LHCN-M2 (cell line): ENCODE results near the gene PTOV1. TPM values are rescaled to one million over a fixed set of nuclear protein-coding genes. Genes with fewer than 3 reads are reported as not detected.
A peak's percentile ranks its signal among the peaks of the same experiment; 100 is the strongest.
"Not testable (repeated sequence)": the region's sequence is repeated elsewhere in the genome, so short reads cannot be mapped to it uniquely, and the experiment has no call there.

Experiments used
- DNase-seq: peaks from one replicate; pipeline ENCODE4 v3.0.0-alpha.2; 2012; ENCODE audit warnings: low read depth
- total RNA-seq: library from RNA; depleted of rRNA; stranded (reverse); fragments of >200 nt; gene quantifications from 2 replicates; pipeline ENCODE4 v1.2.3, GENCODE V29; 2014

Gene PTOV1
- total RNA-seq, 1 experiment from 2014 or later: 93.5 TPM

DNA sequence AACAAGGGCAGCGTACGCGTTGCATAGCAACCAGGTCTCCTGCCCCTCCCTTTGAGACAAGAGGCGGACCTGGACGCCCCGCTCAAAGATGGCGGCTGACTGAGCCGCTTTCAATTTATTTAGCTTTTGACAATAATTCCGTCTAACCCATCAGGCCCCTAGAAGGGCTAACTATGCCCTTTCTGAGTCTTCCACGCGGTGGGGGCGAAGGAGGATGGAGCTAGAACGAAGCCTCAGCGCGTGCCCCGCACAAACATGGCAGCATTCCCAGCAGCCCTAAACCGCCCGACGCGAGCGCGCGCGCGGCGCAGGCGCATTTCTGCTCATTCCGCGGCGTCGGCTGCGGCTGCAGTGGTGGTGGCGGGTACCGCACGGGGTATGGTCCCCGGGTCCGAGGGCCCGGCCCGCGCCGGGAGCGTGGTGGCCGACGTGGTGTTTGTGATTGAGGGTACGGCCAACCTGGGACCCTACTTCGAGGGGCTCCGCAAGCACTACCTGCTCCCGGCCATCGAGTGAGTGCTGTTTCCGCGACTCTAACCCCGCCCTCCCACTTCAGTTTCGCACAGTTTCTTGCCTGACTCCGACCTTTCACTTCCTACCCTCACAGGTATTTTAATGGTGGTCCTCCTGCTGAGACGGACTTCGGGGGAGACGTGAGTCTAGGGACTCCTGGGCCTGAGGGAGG lies 32.9 kb upstream of the PTOV1 start, which contains the start of gene MED25:
MED25 (plus strand) TSS at position 326 of the 685 bp plus-strand sequence; CDS start at position 379, 53 bp downstream.
- DNase-seq: peak; percentile 80

DNA sequence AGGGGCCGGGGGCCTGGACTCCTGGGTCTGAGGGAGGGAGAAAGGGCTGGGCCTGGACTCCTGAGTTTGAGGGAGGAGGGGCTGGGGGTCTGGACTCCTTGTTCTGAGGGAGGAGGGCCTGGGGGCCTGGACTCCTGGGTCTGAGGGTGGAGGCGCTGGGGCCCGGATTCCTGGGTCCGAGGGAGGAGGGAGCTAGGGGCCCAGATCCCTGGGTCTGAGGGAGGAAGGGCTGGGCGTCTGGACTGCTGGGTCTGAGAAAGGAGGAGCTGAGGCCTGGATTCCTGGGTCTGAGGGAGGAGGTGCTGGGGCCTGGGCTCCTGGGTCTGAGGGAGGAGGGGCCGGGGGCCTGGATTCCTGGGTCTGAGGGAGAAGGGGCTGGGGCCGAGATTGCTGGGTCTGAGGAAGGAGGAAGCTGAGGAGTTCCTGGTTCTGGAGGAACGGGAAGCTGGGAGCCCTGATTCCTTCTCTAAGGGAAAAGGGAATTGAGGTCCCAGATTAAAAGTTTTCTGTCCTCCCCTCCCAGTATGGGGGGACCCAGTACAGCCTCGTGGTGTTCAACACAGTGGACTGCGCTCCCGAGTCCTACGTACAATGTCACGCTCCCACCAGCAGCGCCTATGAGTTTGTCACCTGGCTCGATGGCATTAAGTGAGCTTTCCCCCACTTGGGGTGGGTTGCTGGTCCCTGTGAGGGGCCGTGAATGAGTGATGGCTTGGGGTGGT lies 32.1 kb upstream of the PTOV1 start:
- no peak for DNase-seq

DNA sequence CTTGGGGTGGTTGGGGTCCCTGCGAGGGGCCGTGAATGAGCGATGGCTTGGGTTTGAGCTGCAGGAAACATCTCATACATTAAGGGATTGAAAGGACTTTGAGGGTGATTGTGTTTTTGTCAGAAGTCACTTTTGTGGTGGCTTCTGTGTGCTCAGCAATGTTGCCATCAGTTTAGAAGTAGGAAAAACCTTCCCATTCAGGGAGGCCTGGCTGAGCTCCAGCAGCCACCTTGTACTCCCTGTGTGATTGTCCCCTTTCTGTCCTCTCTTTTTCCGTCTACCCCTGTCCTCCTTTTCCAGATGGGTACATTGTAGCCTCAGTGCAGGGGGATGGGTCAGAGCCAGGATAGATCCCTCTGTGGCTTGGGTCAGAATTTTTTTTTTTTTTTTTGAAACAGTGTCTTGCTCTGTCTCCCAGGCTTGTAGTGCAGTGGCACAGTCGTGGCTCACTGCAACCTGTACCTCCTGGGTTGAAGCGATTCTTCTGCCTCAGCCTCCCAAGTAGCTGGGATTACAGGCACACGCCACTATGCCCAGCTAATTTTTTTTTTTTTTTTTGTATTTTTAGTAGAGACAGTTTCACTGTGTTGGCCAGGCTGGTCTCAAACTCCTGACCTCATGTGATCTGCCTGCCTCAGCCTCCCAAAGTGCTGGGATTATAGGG lies 31.4 kb upstream of the PTOV1 start:
- DNase-seq: not testable (repeated sequence)

DNA sequence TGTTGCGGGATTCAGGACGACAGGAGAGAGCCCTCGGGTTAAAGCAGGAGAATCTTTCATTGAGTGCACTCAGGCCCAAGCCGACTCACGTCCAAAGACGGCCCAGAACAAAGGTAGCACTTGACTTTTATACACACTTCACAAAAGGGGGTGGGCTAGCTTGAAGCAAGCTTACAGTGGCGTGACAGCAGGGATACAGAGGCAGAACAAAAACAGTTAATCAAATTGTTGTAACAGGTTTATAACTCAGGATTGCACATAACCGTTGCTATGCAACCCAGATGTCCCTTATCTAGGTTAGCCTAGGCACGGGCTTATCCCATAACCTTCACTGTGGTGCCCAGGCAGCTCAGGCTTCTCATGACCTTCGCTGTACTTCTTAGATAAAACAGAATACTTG lies 30.8 kb upstream of the PTOV1 start:
- DNase-seq: no peak

DNA sequence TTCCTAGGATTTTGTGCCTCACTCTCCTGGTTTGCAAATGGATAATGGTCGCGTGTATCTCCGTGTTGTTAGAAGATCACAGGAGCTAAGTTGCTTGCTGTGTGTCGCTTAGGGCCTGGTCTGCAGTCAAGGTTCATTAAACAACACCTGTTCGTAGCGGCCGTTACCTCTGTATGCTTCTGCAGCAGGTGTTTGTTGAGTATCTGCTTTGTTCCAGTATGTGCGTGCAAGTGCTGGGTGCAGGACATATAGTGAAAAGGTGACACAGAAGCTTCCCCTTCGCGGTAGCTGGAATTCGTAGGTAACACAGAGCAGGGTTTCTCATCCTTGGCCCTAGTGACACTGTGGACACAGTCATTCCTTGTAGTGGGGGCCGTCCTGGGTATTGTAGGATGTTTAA lies 27.5 kb upstream of the PTOV1 start:
- DNase-seq: no peak

DNA sequence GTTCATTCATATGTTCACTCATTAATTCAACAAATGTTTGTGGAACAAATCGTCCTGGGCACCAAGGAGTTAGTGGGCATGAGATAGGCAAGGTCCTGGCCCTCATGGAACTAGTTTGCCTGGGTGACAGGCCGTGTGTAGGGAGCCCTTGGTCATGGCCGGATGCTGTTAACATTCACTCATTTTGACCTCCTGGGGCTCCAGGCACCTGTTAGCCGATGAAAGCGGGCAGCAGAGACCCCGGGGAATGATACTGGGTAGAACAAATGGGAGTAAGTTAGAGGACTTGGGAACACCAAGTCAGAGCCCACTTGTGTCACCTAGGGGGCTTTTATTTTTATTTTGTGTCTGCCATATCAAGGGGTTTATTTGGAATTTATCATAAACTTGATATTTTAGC lies 26.3 kb upstream of the PTOV1 start:
- DNase-seq: no peak

DNA sequence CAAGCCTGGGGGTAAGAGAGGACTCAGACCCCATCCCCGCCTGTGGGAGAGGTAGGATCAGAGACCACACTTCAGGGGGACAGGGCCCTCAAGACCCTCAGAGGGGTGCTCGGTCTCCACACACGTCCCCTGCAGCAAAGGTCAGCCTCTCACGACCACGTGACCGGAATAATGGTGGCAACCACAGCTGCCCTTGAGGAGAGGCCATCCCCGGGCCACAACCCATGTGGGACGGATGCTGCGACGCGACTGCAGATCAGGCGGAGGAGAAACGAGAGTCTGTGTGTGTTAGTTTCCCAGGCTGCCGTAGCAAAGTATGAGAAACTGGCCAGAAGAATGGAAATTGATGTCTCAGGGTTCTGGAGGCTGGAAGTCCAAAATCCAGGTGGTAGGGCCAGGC lies 23.9 kb upstream of the PTOV1 start:
- DNase-seq: no peak

DNA sequence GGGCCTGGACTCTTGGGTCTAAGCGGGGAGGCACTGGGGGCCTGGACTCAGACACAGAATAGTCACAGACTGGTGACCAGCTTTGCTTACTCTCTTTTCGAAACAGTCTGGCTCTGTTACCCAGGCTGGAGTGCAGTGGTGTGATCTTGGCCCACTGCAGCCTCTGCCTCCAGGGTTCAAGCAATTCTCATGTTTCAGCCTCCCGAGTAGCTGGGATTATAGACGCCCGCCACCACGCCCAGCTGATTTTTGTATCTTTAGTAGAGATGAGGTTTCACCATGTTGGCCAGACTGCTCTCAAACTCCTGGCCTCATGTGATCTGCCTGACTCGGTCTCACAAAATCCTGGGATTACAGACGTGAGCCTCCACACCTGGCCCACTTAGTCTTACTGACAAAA lies 21.8 kb upstream of the PTOV1 start:
- no peak for DNase-seq

DNA sequence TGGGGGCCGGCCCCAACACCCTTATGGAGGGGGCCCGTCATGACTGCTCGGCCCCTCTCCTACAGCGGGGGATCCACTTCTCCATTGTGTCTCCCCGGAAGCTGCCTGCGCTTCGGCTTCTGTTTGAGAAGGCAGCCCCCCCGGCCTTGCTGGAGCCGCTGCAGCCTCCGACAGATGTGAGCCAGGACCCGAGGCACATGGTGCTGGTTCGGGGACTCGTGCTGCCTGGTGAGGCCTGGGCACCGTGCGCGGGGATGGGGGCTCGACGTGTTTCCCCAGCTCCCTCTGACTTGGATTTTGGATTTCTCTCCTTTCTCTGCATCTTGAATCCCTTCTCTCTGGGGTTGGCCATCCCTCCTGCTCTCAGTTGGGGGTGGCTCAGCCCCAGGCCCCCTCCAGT lies 21.2 kb upstream of the PTOV1 start:
- DNase-seq: no peak

DNA sequence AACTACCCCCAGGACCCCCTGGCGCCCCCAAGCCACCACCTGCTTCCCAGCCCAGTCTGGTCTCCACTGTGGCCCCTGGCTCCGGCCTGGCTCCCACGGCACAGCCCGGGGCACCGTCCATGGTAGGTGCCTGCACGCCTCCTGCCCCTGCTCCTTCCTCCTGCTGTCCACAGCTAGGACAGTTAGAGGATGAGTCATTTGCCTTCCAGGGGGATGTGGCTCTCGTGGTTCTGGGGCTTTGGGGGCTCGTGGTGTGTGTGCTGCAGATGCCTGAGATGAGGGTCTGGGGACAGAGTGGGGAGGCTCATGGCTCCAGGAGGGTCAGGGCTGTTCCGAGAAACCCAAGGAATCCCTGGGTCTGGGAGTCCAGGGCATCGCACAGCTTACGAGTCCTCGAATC lies 20.2 kb upstream of the PTOV1 start:
- no peak for DNase-seq

DNA sequence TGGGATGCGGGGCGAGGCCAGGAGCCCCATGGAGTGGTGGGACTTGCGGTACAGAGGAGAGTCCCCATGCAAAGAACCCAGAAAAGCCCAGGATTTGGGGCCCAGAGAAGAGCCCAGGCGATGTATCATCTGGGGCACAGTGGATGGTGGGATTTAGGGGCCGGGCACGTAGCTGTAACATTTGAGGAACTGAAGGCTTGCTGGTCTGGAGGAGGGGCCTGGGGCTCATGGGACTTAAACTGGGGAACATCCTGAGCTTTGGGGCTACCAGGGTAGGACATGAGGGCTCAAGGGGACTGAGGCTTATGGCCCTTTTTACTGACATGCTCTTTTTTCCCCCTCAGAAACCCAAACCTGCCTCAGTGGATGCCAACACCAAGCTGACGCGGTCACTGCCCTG lies 19.4 kb upstream of the PTOV1 start:
- DNase-seq: no peak

DNA sequence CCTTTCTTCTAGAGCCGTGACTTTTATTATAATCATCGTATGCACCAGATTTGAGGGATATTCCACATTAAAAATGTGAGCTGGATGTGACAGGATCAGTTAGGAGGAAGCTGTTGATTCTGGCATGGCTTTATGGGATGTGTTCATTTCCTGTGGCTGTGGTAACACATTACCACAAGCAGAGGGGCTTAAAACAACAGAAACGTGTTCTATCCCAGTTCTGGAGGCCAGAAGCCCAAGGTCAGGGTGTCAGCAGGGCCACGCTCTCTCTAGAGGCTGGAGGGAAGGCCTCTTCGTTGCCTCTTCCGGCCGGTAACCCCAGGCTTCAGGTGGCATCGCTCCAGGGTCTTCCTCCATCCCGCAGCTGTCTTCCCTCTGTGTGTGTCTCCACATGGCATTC lies 18.4 kb upstream of the PTOV1 start:
- peak; percentile 47 for DNase-seq

DNA sequence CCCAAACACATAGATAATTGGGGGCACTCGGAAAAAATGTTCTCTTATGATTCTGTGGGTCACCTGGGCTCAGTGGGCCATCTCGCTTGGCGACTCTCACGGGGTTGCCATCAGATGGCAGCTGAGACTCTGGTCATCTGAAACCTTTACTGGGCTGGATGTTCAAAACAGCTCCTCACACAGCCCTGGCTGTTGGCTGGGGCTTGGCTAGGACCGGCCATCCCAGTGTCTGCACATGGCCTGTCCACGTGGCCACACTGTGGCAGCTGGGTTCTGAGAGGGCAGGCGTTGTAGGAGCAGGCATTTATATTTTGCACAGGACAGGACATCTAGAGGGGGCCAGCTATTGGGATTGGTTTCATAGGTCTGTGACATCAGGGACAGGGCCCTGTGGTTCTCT lies 17.4 kb upstream of the PTOV1 start:
- DNase-seq: no peak

DNA sequence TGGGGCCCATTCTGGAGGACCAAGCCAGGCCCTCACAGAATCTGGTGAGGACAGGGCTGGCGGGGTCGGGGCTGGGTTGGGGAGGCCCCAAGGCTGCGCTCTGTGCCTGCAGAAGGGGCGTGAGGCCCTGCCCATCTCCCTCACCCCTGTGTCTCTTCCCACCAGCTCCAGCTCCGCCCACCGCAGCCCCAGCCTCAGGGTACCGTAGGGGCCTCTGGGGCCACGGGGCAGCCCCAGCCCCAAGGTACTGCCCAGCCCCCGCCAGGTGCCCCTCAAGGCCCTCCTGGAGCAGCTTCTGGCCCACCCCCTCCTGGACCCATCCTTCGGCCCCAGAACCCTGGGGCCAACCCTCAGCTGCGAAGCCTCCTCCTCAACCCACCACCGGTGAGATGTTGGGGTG lies 15.4 kb upstream of the PTOV1 start:
- DNase-seq: no peak

DNA sequence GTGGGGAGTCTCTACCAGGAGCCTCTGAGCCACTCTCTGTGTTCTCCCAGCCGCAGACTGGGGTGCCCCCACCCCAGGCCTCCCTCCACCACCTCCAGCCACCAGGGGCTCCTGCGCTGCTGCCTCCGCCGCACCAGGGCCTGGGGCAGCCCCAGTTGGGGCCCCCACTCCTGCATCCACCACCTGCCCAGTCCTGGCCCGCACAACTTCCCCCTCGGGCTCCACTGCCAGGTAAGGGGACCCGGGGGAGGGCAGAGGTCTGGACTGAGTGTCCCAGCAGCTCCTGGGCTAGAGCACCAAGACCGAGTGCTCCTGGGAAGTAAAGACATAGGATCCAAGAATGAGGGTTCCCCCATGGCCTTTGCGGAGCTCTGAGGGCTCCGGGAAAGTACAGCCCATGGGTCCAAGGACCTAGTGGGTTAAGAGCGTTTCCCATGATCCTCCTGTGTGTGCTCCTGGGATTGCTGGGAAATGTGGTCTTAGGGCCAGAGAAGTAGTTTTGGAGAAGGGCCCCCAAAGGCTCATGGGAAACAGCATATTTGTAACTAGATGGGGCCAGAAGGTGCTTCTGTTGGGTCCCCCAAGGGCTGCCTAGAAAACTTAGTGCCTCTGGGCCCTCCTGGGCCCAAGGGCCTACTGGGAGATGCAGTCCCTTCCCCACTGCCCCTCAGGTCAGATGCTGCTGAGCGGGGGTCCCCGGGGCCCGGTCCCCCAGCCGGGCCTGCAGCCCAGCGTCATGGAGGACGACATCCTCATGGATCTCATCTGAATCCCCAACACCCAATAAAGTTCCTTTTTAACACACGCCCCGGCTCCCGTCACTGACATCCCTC lies 14.6 kb upstream of the PTOV1 start:
- no peak for DNase-seq

DNA sequence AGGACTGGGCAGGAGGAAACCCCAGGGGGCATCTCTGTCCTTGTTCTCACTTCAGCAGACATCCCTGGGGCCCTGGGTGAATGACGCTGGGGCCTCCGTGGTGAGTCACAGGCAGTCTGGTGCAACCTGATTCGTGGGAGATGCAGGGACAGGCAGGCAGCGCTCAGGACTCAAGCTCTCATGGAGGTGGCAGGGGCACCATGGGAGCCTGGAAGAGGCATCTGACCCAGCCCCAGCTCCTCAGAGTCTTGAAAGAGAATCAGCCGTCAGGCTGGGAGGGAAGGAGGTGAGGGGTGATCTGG lies 14.0 kb upstream of the PTOV1 start:
- DNase-seq: no peak

DNA sequence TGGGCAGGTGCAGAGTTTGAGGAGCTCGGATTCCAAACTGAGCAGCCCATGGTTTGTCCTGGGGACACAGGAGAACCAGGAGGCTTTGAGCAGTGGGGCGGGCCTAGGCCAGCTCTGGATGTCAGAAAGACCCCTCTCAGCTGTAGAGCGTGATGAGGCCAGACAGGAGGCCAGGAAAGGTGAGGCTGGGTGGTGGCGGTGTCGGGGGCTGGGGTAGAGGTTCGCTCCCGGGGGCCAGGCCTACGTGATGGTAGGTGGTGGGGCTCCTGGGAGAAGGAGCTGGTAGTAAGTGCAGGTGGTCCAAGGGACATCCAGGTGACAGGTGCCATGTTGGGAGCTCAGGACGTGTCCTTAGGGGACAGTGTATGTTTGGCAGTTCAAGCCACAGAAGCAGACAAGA lies 13.5 kb upstream of the PTOV1 start:
- no peak for DNase-seq

DNA sequence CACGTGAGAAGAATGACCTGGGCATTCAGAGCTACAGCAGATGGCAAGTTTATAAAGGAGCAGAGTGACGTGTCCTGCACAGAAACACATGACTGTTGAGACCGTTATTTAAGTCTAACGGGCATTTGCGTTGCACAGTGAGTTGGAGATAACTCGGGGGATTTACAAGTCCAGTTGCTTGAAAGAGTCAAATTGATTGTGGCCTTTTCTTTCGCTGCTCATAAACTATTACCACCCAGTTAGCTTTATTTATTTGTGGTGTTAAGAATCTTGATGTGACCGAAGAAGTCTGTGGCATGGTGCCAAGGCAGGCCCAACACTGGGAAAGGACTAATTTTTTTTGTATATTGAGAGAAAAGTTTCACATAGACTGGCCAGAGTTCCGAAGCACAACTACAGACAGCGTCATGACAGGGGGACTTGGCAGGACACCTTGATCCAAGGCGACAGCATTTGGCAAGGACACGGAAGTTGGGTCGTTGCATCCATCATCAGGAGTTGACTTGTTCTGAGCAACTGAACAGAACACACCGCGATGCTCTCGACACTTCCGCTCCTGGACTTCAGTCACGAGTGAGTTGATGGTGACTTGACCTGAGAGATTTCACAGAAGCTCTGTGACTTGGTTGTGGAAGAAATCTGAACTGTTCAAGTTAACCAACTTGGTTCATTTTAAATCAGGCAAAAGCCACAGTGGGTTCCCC lies 11.9 kb upstream of the PTOV1 start:
- no peak for DNase-seq

DNA sequence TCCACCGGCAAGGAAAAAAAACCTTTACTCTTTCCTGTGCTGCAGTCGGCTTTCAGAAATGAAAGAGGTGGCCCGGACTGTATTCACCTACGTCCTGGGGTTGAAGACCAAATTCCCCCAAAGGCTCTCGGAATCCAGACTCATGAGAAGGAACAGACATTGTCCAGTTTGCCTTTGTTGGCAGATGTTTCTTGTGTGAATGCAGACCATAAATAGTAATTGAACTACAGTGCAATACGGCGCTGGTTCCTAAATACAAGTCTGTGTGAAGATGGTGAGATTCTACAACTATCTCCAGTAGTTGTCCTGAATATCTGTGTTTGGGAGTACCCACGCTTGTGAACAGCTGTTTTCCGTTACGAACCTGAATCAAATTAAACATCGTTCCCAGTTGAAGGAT lies 11.2 kb upstream of the PTOV1 start:
- DNase-seq: no peak

DNA sequence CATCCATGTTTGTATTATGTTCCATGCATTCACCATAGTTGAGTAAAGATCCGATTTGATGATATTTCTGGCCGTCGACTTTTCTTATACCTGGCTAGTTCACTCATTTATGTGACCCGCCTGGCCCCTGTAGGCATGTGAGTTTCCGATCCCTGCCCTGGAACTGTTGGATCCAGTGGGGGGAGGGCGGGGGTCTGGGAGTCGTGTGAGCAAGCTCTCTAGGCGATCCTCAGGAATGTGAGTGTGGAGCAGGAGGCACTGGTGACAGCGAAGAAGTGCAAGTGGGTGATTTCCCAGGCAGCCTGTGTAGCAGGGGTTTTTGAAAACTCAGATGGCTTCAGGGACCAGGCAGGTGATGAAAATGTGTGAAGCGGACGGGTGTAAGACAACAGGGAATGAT lies 10.6 kb upstream of the PTOV1 start:
- no peak for DNase-seq

DNA sequence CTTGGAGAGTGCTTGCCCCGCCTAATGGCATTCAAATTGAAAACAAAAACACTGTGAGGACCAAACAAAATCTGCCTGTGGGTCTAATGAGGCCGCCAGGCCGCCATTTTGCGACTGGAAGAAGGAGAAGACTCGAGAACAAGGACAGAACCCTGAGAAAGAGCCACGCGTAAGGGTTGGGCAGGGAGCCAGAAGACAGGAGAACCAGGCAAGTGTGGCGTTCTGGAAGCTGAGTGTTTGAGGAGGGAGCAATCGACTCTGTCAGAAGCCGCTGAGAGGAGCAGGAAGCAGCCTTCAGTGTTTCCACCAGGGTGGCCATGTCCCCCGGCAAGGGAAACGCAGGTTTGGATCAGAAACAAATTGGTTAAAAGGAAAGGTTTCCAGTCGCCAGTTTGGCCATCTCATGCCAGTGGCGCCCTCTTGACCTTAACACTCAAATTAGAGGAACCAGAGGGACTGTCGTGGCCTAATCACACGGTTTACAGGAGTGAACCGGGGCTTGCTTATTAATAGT lies 10.2 kb upstream of the PTOV1 start:
- DNase-seq: no peak
